Epithelial cell of esophagus (primary cell): ENCODE results near the gene RHOBTB3.
A peak's percentile ranks its signal among the peaks of the same experiment; 100 is the strongest.

Source experiments
- DNase-seq: peaks from one replicate; pipeline ENCODE4 v3.0.0; 2010; ENCODE audit warnings: low read depth
- H3K4me3 ChIP-seq: 2 replicates; pipeline ENCODE4 v1.5.1; 2011; ENCODE audit warnings: mild to moderate bottlenecking, low read length, control low read depth
- TF ChIP-seq, protein P1 (sequence below): IDR thresholded peaks from 2 replicates; pipeline ENCODE4 v1.5.1; 2011; ENCODE audit warnings: low read depth, mild to moderate bottlenecking, low read length, control low read depth, inconsistent platforms; ENCODE audit not compliant: insufficient read depth; ENCODE audit errors: missing control alignments

The RHOBTB3 gene

DNA sequence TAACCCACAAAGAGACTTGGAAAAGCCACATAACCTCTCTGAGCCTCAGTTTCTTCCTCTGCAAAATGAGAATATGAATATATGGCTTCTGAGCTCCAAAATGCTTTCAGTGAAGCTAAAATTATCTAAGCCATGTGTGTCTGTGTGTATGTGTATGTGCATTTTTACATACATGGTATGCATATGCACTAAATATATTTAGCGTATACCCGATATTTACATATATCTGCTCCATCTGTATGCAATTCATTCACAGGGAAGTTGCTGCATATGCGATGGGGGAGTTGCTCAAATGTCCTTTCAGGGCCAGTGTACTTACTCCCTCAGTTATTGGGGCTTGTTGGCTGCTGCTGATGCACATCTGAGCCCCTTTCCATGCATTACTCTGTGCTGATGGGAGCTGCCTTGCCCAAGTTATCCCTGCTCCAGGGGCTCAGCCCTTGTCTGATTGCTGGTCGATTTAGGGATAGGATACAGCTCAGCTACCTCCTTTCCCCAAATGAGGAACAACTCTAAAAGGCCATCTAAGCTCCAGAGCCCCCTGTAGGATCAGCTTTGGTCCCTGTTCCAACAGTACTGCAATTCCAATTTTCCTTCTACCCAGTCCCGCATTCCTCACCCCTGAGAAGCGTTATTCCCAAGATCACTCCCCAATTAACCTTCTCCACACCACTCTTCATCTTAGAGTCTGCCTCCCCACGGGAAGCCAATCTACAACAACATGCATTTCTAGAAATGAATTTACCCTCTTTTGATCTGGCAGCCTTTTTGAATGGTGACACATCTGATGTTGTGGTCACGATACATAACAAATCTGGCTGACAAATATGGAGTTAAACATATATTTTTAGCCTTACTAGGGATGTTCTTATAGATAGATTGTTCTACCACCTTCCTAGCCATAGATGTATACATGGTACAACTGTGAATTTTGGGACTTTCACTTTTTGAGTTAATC is 15.9 kb downstream of the RHOBTB3 start:
- no peak overlapping the region for H3K4me3 ChIP-seq
- no peak for DNase-seq
- TF ChIP-seq, protein P1, sequence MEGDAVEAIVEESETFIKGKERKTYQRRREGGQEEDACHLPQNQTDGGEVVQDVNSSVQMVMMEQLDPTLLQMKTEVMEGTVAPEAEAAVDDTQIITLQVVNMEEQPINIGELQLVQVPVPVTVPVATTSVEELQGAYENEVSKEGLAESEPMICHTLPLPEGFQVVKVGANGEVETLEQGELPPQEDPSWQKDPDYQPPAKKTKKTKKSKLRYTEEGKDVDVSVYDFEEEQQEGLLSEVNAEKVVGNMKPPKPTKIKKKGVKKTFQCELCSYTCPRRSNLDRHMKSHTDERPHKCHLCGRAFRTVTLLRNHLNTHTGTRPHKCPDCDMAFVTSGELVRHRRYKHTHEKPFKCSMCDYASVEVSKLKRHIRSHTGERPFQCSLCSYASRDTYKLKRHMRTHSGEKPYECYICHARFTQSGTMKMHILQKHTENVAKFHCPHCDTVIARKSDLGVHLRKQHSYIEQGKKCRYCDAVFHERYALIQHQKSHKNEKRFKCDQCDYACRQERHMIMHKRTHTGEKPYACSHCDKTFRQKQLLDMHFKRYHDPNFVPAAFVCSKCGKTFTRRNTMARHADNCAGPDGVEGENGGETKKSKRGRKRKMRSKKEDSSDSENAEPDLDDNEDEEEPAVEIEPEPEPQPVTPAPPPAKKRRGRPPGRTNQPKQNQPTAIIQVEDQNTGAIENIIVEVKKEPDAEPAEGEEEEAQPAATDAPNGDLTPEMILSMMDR, result no peak

DNA sequence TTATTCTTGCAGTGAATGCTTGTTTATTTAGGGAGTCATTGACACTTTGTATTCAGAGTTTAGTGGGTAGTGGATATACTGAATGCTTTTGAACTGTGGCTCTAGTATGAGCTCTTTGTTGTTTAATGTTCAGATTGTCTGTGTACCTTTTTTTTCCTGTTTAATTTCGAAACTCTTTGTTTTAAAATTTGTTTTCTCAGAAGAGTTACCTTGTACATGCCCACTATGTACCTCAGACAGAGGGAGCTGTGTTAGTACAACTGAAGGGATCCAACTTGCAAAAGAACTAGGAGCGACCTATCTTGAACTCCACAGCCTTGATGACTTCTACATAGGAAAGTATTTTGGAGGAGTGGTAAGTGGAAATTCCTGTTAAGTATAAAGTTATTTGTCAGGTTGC is 17.0 kb downstream of the RHOBTB3 start:
- no peak for DNase-seq
- H3K4me3 ChIP-seq, result no peak overlapping the region
- TF ChIP-seq, protein P1, result no peak

DNA sequence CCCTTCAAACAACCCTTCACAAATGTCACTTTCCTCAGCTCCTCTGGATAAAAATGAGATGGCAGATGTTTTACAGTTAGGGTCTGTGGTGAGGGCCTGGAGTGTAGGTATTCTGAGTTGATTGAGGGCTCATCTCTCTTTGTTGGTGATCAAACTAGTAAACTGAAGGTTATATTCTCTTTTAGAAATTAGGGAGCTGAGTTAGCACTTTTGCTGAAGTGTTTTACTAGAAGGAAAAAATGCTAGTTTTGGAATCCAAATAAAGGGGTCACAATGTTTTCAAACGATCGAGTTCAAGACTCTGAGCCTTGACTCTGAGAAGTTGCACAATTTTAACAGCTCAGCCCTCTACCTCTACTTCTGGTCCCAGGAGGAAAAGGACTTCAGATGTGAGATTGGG is 23.4 kb downstream of the RHOBTB3 start:
- DNase-seq, result no peak
- TF ChIP-seq, protein P1, result no peak
- no peak overlapping the region for H3K4me3 ChIP-seq

DNA sequence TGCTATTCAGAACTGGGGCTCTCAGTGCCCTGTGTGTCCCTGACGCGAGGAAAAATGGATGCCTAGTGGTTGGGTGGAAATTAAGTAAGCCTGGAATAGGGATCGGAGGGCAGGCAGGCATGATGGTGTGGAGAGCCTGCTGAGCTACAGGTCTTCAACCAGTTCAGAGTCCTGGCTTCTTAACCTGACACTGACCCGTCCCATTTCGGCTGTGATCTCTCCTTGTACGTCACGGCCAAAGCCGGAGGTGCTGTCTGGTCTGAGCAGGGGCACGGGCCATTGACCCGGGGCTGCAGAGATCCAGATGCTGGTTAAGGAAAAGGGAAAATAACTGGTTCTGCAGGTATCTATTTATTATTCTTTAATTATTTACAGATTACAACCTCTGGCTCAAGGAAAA is 27.9 kb downstream of the RHOBTB3 start:
- TF ChIP-seq, protein P1, result no peak
- DNase-seq, result no peak
- H3K4me3 ChIP-seq, result no peak overlapping the region

DNA sequence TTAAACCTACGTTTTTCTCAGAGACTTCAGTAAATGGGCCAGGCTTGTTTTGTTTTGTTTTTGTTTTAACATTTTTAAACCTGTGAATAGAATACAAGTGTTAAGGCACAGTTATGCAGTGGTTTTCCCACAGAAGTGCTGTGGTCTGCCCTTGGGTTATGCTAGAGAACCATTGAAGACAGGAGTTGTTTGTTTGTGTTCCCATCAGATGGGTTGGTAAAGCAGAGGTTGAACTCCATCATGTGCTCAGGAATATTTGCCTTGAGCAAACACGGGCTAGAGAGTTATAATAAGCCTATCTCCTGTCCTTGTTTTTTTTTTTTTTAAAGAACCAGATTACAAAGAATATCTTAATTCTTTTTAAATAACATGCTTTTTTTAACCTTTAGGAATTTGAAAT is 28.5 kb downstream of the RHOBTB3 start:
- no peak overlapping the region for H3K4me3 ChIP-seq
- DNase-seq, result no peak
- TF ChIP-seq, protein P1, result no peak

DNA sequence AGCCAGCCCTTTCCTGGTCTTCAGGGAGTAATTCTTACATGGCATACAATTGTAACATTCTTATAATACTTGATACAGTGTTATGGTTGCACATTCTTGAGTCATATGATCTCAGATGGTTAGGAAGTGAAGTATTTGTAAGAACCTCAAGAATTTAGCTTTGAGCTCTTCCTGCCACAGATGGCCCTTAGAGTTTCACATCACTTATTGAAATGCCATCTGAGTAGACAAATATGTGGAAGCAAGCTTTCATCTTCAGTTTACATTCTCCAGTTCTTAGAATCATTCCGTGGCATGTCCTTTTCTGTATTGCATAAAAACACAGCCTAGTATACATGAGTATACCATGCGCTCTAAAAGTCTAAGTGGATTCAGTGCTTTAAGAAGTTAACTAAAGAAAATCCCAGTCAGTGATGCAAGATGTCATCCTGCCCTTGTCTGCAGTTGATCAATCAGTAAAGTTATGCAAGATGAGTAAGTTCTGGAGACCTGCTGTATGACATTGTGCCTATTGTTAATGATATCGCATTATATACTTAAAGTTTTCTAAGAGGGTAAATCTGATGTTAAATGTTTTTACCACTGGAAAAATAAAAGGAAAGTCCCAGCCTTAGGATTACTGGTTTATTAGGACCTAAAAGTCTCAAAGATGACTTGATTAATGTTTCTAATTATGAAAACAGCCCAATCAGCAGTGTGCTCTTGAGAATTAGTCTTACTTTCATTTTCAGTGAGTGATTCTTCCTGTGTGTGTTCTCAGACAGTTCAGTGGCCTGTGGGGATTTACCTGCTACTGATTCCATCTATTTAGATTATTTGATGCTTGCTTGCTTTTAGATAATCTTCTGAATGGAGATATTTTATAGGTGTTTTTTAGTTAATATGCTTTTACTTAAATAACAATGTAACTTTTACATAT is 29.4 kb downstream of the RHOBTB3 start:
- DNase-seq, result peak; percentile 61
- no peak overlapping the region for H3K4me3 ChIP-seq
- TF ChIP-seq, protein P1, result no peak
